A673 (cell line): ENCODE measurements around the gene C12orf42. TPM values are rescaled to one million over a fixed set of nuclear protein-coding genes. Genes with fewer than 3 reads are reported as not detected.
"Not testable (repeated sequence)": the region's sequence is repeated elsewhere in the genome, so short reads cannot be mapped to it uniquely, and the experiment has no call there.

Experiments used
- BruUV-seq: library from RNA; stranded (reverse); fragments of 400-500 nt; replicated peaks from 2 replicates; lab custom pipeline; 2021; lab: Mats Ljungman, UMichigan
- CTCF ChIA-PET: fragments of 300-600 bp; sonication (Branson Sonifier 250); formaldehyde crosslinking; loops from one replicate; lab custom pipeline; 2022; ENCODE audit warnings: antibody characterized with exemption; lab: Charles Lee
- POLR2A ChIA-PET: fragments of 300-600 bp; sonication (Branson Sonifier 250); formaldehyde crosslinking; loops from one replicate; lab custom pipeline; 2022; ENCODE audit warnings: antibody characterized with exemption; ENCODE audit not compliant: low non-redundant PET; lab: Charles Lee
- DNase-seq: peaks from one replicate; pipeline ENCODE4 v3.0.0-alpha.2; 2015; ENCODE audit warnings: low spot score
- H3K27ac ChIP-seq: fragments of 200-600 bp; sonication (generic); 2 replicates; pipeline ENCODE4 v1.5.1; 2016; ENCODE audit warnings: mixed run types, low read depth, mild to moderate bottlenecking, mixed read lengths, antibody characterized with exemption, low read length; ENCODE audit not compliant: poor library complexity, severe bottlenecking
- H3K27me3 ChIP-seq: fragments of 200-600 bp; sonication (generic); replicated peaks from 2 replicates; pipeline ENCODE4 v1.6.1; 2017; ENCODE audit warnings: mixed run types, low read depth, mild to moderate bottlenecking, mixed read lengths, antibody characterized with exemption, low read length; ENCODE audit not compliant: insufficient read depth, poor library complexity
- H3K36me3 ChIP-seq: fragments of 200-600 bp; sonication (generic); 2 replicates; pipeline ENCODE4 v1.6.1; 2016; ENCODE audit warnings: mixed run types, mild to moderate bottlenecking, mixed read lengths, antibody characterized with exemption, low read length; ENCODE audit not compliant: insufficient read depth, poor library complexity, severe bottlenecking
- H3K4me1 ChIP-seq: fragments of 200-600 bp; sonication (generic); 2 replicates; pipeline ENCODE4 v1.6.1; 2017; ENCODE audit warnings: mixed run types, mild to moderate bottlenecking, mixed read lengths, antibody characterized with exemption, low read length; ENCODE audit not compliant: insufficient read depth, poor library complexity, severe bottlenecking
- H3K4me3 ChIP-seq: fragments of 200-600 bp; sonication (generic); 2 replicates; pipeline ENCODE4 v1.5.1; 2016; ENCODE audit warnings: low read depth, mixed run types, mild to moderate bottlenecking, mixed read lengths, low read length; ENCODE audit not compliant: poor library complexity, severe bottlenecking
- H3K9me3 ChIP-seq: fragments of 200-600 bp; sonication (generic); 2 replicates; pipeline ENCODE4 v1.6.1; 2016; ENCODE audit warnings: mixed run types, low read depth, mild to moderate bottlenecking, mixed read lengths, antibody characterized with exemption, low read length; ENCODE audit not compliant: poor library complexity, severe bottlenecking
- EZH2 ChIP-seq: fragments of 200-600 bp; sonication (generic); IDR thresholded peaks from 2 replicates; pipeline ENCODE4 v1.6.1; 2017; ENCODE audit warnings: borderline replicate concordance, low read depth, mild to moderate bottlenecking, mixed read lengths, antibody characterized with exemption, low read length; ENCODE audit not compliant: poor library complexity, severe bottlenecking
- intact Hi-C: fragments of 100-400 bp; cut with micrococcal nuclease; formaldehyde crosslinking; loops from one replicate; pipeline ENCODE4 v1.10.0; 2022; ENCODE audit not compliant: unreplicated experiment
- total RNA-seq: library from RNA; stranded (reverse); gene quantifications from 2 replicates; pipeline ENCODE4 v1.2.3, GENCODE V29; 2021
- TF ChIP-seq, protein P1 (sequence below): fragments of 300-800, 200-600 bp; sonication (generic); conservative IDR thresholded peaks from 2 replicates; pipeline ENCODE4 v1.5.1; 2017; ENCODE audit warnings: low read depth, mild to moderate bottlenecking, antibody characterized with exemption, low read length, moderate library complexity, mixed read lengths

Gene C12orf42
- total RNA-seq, 1 experiment from 2014 or later = not detected

DNA sequence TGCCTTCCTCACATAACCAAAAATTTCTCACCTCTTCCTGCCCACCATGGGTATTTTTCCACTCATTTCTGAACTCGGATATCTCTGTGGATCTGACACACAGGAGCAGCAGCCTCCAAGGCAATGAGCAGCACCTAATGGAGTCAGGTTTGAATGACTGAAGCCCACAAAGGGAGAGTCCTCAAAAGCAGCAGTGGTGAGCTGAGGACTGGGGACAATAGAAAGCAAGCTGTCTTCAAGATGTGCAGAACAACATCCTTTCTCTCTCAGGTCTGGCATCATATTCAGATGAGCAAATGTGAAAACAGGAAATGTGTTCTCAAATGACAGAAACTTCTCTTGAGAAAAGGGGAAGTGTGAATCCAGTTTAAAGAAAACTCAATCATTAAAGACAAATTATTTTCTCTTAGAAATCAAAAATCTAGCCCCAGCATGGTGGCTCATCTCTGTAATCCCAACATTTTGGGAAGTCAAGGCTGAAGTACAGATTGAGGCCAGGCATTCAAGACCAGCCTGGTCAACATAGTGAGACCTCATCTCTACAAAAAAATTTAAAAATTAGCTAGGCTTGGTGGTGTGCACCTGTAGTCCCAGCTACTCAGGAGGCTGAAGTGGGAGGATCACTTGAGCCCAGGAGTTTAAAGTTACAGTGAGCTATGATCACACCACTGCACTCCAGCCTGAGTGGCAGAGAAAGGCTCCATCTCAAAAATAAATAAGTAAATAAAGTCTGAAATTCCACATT lies 54.2 kb downstream of the C12orf42 start:
- ChIA-PET POLR2A (no interaction called here), CTCF (no interaction called here)
- H3K36me3 ChIP-seq = no peaks in the 10 kb centered on the region
- H3K4me1 ChIP-seq = no peaks in the 10 kb centered on the region
- no peak overlapping the region for H3K27ac ChIP-seq
- no peak for DNase-seq
- intact Hi-C loops = no loop called here
- BruUV-seq = no TSS peak
- TF ChIP-seq, protein P1, sequence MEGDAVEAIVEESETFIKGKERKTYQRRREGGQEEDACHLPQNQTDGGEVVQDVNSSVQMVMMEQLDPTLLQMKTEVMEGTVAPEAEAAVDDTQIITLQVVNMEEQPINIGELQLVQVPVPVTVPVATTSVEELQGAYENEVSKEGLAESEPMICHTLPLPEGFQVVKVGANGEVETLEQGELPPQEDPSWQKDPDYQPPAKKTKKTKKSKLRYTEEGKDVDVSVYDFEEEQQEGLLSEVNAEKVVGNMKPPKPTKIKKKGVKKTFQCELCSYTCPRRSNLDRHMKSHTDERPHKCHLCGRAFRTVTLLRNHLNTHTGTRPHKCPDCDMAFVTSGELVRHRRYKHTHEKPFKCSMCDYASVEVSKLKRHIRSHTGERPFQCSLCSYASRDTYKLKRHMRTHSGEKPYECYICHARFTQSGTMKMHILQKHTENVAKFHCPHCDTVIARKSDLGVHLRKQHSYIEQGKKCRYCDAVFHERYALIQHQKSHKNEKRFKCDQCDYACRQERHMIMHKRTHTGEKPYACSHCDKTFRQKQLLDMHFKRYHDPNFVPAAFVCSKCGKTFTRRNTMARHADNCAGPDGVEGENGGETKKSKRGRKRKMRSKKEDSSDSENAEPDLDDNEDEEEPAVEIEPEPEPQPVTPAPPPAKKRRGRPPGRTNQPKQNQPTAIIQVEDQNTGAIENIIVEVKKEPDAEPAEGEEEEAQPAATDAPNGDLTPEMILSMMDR = no peak
- TF ChIP-seq EZH2 = no peak
- H3K27me3 ChIP-seq = peaks cover 4% of the 10 kb centered on the region
- no peaks in the 10 kb centered on the region for H3K9me3 ChIP-seq
- H3K4me3 ChIP-seq = no peak overlapping the region

DNA sequence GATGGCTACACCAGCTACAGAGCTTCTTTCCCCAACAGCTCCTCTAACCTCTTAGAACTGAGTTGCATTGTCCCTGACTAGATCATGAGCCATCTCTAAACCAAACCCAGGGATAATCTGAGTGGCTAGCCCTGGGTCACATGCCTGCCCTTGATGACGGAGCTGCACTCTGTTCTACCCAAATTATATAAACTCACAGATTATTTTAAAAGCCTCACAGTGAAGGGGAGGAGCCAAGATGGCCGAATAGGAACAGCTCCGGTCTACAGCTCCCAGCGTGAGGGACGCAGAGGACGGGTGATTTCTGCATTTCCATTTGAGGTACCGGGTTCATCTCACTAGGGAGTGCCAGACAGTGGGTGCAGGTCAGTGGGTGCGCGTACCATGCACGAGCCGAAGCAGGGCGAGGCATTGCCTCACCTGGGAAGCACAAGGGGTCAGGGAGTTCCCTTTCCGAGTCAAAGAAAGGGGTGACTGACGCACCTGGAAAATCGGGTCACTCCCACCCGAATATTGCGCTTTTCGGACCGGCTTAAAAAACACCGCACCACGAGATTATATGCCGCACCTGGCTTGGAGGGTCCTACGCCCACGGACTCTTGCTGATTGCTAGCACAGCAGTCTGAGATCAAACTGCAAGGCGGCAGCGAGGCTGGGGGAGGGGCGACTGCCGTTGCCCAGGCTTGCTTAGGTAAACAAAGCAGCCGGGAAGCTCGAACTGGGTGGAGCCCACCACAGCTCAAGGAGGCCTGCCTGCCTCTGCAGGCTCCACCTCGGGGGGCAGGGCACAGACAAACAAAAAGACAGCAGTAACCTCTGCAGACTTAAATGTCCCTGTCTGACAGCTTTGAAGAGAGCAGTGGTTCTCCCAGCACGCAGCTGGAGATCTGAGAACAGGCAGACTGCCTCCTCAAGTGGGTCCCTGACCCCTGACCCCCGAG lies 61.3 kb downstream of the C12orf42 start:
- CTCF ChIA-PET, H3K4me1 ChIP-seq, POLR2A ChIA-PET, DNase-seq, H3K4me3 ChIP-seq, H3K27me3 ChIP-seq, BruUV-seq, intact Hi-C loops, H3K9me3 ChIP-seq, H3K27ac ChIP-seq, H3K36me3 ChIP-seq: not testable (repeated sequence)

DNA sequence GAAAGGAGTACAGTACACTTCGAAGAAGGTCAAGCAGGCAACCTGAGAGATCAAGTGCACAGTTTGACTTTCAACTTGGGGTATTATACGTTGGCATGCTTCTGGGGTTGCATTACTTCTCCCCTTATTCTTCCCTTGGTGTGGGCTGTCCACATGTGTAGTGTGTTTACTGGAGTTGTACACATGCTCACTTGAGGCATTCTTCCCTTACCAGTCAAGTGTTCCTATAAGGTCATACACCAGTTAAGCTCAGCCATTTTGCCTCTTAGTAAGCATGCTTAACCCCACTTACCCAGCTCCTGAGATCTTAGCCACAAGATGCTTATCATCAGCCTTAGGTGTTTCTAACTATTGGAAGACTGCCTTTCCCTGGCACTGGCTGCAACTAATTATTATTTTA lies 63.8 kb downstream of the C12orf42 start:
- no peaks in the 10 kb centered on the region for H3K36me3 ChIP-seq
- H3K27ac ChIP-seq = no peak overlapping the region
- H3K4me1 ChIP-seq = no peaks in the 10 kb centered on the region
- no TSS peak for BruUV-seq
- TF ChIP-seq, protein P1 = no peak
- TF ChIP-seq EZH2 = no peak
- no peaks in the 10 kb centered on the region for H3K27me3 ChIP-seq
- ChIA-PET POLR2A (no interaction called here), CTCF (no interaction called here)
- H3K4me3 ChIP-seq = no peak overlapping the region
- no peak for DNase-seq
- H3K9me3 ChIP-seq = no peaks in the 10 kb centered on the region
- intact Hi-C loops = no loop called here
